GM21723 (cell line): Measurements from ENCODE around the gene EIF2B1.
A peak's percentile ranks its signal among the peaks of the same experiment; 100 is the strongest.
"Not testable (repeated sequence)": the region's sequence is repeated elsewhere in the genome, so short reads cannot be mapped to it uniquely, and the experiment has no call there.

ENCODE experiments used
- ATAC-seq: cut with Tn5 transposase; IDR thresholded peaks from one replicate; pipeline ENCODE4 v1.9.1; 2021; ENCODE audit warnings: mild to moderate bottlenecking, moderate library complexity; ENCODE audit not compliant: unreplicated experiment

Gene EIF2B1

DNA sequence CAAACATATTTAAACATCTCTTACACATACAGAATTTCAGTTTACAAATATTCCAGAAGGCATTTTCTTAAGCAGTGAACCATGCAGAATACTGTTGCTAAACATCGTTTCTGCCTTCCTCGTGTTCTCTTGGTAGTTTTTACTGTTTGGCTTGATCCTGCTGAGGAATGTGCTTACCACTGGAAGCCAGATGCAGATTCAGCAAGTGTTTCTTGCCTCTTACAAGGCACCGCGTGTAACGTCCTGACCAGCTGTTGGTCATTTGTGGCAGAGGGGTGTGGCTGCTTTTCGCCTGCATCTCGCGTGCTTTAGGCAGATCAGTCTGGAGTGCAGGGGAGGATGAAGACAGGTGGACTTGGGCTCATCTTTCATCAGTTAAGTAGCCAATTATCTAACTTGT is 12.4 kb downstream of the EIF2B1 start:
- no peak for ATAC-seq

DNA sequence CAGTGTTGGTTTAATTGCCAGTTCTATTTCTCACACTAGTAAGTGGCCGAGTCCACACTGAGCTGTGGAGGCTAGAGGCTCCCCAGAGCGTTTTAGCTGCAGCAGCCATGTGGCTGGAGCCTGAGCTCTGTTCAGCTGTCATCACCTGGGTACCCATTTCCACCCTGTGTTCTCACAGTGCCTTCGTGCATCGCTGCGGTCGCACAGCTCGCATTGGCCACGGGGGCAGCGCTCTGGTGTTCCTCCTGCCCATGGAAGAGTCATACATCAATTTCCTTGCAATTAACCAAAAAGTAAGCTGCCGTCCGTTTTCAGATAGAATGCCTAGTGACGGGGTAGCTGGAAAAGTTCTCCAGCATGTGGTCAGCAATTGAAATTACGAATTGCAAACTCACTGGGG is 15.9 kb downstream of the EIF2B1 start:
- no peak for ATAC-seq

DNA sequence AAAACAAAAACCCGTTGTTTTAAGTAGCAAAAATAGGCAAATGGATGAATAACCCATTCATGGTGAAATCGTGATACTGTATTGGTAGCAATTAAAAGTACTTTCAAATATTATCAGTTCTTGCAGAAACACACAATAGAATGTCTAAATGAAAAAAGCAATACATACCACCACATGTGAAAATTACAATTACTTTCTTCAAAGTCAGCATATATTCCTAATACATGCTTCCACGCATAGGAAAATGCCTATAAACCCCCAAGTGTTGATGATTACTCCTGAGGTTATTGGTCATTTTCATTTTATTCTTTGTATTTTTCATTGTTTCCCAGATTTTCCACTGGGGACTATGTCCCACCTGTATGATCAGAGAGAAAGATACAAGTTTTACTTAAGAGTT is 16.3 kb downstream of the EIF2B1 start:
- no peak for ATAC-seq

DNA sequence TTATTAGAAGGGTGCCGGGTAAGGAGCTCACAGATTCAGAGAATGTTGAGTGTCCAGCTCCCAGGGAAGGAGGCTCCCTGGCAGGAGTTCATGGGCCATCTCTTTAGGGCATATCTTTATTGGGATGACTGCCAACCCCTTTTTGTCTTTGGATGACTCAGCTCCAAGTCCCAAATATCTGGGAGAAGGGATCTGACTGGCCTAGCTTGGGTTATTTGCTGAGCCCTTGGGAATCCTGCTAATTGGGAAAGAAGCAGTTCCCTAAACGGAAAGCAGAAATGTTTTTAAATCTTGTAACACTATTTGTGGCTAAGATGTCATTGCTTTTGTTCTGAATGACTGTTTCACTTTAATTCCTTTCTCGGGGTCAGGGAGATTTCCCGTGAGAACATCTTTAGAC is 19.0 kb downstream of the EIF2B1 start:
- ATAC-seq, result no peak

- no peak for ATAC-seq
Measured at GRCh38 chr12:123614110-123614509, 19.4 kb downstream of the EIF2B1 start.

- no peak for ATAC-seq
Measured at GRCh38 chr12:123608182-123608581, 25.3 kb downstream of the EIF2B1 start.

- no peak for ATAC-seq
Measured at GRCh38 chr12:123607756-123608155, 25.7 kb downstream of the EIF2B1 start.

- ATAC-seq, result not testable (repeated sequence)
Measured at GRCh38 chr12:123603495-123603894, 30.0 kb downstream of the EIF2B1 start.

DNA sequence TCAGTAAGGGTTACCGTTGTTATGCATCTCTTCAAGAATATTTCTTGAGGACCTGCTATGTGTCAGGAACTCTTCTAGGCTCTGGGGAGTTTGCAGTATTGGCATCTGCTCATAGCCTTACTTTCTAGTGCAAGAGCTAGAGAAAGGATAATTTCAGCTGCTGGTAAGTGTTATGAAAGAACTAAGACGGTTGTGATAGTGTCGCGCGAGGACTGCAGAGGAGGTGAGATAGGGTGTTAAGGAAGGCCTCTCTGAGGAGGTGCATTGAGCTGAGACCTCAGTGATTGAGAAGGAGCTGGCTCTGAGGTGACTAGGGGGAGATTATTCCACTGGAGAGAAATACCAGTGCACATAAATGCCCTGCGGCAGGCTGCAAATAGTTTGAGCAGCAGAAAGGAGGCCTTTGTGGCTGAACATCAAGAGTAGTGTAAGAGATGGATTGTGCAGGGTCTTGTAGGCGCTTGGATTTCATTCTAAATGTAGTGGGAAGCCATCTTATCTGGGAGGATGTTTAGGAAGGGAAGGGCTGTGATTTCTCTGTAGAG is 30.8 kb downstream of the EIF2B1 start:
- peak; percentile 17 for ATAC-seq

GRCh38 chr12:123601602-123602489 is 31.6 kb downstream of the EIF2B1 start, which contains the start of gene DDX55:
DDX55 (plus strand) TSS chr12:123602099; CDS start chr12:123602149, 50 bp downstream.
- peak; percentile 82 for ATAC-seq

GRCh38 chr12:123599721-123600120 is 33.8 kb downstream of the EIF2B1 start:
- ATAC-seq, result no peak

DNA sequence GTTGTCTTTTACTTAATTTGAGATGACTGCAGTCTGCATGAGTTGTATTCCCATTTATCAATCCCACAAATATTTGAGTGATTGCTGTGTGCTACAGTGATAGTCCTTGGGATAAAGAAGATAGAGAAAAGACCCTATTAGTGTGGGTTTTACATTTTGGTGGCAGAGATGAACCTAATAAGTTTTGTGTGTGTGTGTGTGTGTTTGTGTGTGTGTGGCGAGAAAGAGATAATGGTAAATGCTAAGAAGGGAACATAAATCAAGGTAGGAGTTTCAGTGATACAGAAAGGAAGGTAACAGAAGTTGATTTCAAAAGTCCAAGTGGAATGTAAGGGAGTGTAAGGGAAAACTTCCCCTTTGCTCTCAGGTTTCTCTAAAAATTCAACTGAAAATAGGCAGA is 34.2 kb downstream of the EIF2B1 start:
- no peak for ATAC-seq

DNA sequence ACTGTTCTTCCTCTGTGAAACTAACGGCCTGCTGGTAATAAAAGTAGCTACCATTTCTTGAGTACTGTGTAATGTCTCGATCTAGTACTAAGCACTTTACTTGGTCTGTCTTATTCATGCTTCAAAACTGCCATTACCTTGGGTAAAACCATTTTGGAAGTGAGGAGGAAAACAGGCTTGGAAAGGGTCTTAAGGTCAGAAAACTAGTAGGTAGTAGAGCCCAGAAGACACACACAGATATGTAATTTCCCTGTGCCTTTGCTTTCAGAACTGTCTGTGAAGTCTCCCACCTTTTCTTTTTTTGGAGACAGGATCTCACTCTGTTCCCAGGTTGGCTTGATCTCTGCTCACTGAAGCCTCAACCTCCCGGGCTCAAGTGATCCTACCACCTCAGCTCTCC is 35.0 kb downstream of the EIF2B1 start:
- ATAC-seq, result no peak

DNA sequence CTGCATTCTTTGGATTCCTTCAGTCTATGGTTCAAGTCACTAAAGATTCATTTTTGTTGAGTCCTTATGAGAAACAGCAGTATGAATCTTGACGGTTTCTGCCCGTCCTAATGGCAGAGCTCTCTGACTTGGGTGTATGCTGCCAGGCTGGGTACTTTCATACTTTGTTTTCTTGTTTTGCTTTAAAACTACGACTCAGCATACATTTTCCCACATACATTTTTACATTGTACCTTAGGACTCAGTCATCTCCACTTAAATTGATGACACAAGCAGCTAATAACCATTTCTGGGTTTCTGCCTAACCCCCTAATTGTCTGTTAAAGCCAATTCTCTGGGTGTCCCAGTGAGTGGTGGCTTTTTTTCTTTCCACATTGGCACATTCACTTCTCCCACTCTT is 36.4 kb downstream of the EIF2B1 start:
- no peak for ATAC-seq

DNA sequence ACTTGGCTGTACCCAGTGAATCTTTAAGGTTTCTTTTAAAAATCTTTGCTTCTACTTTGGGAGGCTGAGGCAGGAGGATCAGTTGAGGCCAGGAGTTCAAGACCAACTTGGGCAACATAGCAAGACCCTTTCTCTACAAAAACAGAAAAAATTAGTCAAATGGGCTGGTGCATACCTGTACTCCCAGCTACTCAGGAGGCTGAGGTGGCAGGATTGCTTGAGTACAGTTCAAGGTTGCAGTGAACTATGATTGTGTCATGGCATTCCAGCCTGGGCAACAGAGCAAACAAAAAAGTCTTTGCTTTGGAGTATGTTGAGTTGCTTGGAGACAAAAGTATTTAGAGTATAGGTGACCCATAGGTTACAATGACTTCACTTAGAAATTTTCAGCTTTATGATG is 37.8 kb downstream of the EIF2B1 start:
- ATAC-seq, result no peak

DNA sequence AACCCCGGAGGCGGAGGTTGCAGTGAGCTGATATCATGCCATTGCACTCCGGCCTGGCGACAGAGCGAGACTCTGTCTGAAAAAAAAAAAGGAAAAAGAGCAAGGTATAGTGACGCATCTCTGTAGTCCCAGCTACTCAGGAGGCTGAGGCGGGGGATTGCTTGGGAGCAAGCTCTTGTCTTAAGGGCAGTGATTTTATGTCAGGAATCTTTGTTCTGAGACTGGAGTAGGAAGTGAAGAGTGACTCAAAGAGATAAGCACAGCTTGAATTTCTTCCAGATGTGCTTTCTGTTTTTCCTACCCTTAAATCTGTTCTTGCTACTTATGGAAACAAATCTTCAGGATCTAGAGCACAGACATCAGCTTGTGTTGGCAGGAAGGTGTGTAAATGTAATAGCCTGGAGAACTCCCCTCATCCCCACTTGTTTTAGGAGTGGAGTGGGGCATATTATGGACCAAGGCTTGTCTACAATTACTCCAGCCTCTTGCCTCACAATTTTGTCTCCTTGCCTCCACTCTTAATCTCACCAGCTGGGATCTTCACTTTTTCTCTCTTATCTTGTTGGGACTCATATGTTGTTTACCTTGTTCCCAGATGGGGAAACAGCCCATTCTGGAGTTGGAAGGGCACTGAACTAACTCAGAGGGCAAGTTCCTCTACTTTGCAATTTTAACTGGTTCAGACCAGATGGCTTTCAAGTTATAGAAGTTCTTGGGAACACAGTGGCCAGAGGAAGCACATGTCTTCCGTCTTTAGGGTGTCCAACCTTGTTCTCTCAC is 41.6 kb downstream of the EIF2B1 start:
- ATAC-seq, result no peak

DNA sequence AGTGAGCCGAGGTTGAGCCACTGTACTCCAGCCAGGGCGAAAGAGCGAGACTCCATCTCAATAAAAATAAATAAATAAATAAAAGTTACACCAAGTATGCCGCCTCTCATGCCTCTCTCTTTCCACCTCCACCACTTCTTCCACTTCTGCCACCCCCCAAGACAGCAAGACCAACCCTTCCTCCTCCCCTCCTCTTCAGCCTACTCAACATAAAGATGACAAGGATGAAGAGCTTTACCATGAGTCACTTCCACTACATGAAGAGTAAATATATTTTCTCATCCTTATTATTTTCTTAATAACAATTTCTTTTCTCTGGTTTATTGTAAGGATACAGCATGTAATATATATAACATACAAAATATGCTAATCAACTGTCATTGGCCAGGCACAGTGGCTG is 52.7 kb downstream of the EIF2B1 start:
- no peak for ATAC-seq

DNA sequence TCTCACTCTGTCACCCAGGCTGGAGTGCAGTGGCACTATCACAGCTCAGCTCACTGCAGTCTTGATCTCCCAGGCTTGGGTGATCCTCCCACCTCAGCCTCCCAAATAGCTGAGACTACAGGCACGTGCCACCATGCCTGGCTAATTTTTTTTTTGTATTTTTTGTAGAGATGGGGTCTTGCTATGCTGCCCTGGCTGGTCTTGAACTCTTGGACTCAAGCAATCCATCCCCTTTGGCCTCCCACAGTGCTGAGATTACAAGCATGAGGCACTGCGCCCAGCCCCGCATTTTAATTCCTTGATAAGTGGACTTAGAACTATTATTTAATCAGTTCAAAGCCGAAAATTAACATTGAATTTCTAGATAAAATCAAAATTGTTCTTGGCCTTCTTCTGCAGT is 54.7 kb downstream of the EIF2B1 start:
- ATAC-seq, result not testable (repeated sequence)

- ATAC-seq, result no peak
Measured at GRCh38 chr12:123578243-123578642, 55.2 kb downstream of the EIF2B1 start.

DNA sequence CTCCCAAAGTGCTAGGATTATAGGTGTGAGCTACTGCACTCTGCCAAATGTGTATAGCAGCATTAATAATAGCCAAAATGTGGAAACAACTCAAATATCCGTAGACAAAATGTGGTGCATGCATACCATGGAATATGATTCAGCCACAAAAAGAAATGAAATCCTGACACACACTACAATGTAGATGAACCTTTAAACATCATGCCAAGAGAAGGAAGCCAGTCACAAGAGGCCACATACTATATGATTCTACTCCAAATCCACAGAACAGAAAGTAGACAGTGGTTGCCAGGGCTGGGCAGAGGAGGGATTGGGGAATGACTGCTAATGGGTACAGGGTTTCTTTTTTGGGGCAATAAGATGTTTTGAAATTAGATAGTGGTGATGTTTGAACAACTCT is 56.9 kb downstream of the EIF2B1 start:
- no peak for ATAC-seq

- ATAC-seq, result no peak
Measured at GRCh38 chr12:123573870-123574269, 59.6 kb downstream of the EIF2B1 start.

DNA sequence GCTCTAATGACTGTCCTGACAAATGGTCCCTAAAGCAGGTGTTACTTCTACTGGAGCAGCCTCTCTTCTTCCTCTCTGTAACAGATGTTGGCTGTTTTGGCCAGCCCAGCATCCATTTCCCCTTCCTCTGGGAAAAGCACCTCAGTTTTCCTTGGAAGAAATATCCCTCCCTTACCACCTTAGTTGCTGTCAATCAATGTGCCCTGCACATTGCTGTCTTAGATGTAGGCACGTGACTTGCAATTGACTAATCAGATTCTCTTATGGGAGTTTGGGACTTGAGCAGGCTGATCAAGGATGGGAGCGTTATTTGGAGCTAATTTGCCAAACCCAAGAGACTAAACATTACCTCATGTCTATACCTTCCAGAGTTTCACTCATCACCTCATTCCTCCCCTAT is 61.1 kb downstream of the EIF2B1 start:
- no peak for ATAC-seq
